Esophagus muscularis mucosa (tissue), 3 donors: ENCODE measurements around the gene ROPN1.
"Not testable (repeated sequence)": the region's sequence is repeated elsewhere in the genome, so short reads cannot be mapped to it uniquely, and the experiment has no call there.

Experiments used
- CTCF ChIP-seq, 3 experiments: fragments of 200-600 bp in 2 of 3; fragments of 450-650 bp in 1 of 3; sonication (generic) in 2 of 3; IDR thresholded peaks; one replicate each; pipeline ENCODE4 v1.5.1; 2017 to 2019; ENCODE audit warnings: antibody characterized with exemption in 3 of 3, mild to moderate bottlenecking in 2 of 3, moderate library complexity in 1 of 3
- EP300 ChIP-seq: sonication (generic); formaldehyde crosslinking; IDR thresholded peaks from one replicate; pipeline ENCODE4 v1.6.1; 2017; ENCODE audit warnings: antibody characterized with exemption

- TF ChIP-seq CTCF (IDR thresholded peaks at IDR 0.05); EP300: not testable (repeated sequence)
Measured at GRCh38 chr3:123976904-123977303, 15.0 kb downstream of the ROPN1 start.
